22Rv1 (cell line): ENCODE data around the gene MICB.

Experiments used
- ZFX ChIP-seq: fragments of 450-650 bp; IDR thresholded peaks from 2 replicates; pipeline ENCODE4 v1.6.1; 2017; ENCODE audit warnings: antibody characterized with exemption, borderline replicate concordance
- TF ChIP-seq, protein P1 (sequence below): fragments of 450-650 bp; IDR thresholded peaks from 2 replicates; pipeline ENCODE4 v1.5.1; 2017; ENCODE audit warnings: mild to moderate bottlenecking

- TF ChIP-seq, protein P1, sequence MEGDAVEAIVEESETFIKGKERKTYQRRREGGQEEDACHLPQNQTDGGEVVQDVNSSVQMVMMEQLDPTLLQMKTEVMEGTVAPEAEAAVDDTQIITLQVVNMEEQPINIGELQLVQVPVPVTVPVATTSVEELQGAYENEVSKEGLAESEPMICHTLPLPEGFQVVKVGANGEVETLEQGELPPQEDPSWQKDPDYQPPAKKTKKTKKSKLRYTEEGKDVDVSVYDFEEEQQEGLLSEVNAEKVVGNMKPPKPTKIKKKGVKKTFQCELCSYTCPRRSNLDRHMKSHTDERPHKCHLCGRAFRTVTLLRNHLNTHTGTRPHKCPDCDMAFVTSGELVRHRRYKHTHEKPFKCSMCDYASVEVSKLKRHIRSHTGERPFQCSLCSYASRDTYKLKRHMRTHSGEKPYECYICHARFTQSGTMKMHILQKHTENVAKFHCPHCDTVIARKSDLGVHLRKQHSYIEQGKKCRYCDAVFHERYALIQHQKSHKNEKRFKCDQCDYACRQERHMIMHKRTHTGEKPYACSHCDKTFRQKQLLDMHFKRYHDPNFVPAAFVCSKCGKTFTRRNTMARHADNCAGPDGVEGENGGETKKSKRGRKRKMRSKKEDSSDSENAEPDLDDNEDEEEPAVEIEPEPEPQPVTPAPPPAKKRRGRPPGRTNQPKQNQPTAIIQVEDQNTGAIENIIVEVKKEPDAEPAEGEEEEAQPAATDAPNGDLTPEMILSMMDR, result no peak
- TF ChIP-seq ZFX, result no peak
These were observed 18.6 kb upstream of the MICB start for GRCh38 chr6:31479151-31479932.
